ENCODE measurements around the gene SYT9.

SYT9 gene

GRCh38 chr11:7251836-7252682 lies at the start of gene SYT9:
TSS of gene SYT9 (plus strand) at chr11:7251904. CDS start at chr11:7252187, 283 bp downstream.
- peak; percentile 47 for DNase-seq (ENCODE audit: low read depth)

- DNase-seq (ENCODE audit: low read depth) = no peak
Observed at GRCh38 chr11:7202412-7202811, 49.3 kb upstream of the SYT9 start.

GRCh38 chr11:7204778-7205177 lies 46.9 kb upstream of the SYT9 start:
- DNase-seq (ENCODE audit: low read depth) = peak; percentile 81

GRCh38 chr11:7208391-7208790 lies 43.3 kb upstream of the SYT9 start:
- no peak for DNase-seq (ENCODE audit: low read depth)

GRCh38 chr11:7219491-7219890 lies 32.2 kb upstream of the SYT9 start:
- no peak for DNase-seq (ENCODE audit: low read depth)

GRCh38 chr11:7220636-7221035 lies 31.1 kb upstream of the SYT9 start:
- DNase-seq (ENCODE audit: low read depth) = peak; percentile 48

- DNase-seq (ENCODE audit: low read depth) = no peak
Observed at GRCh38 chr11:7222619-7223018, 29.1 kb upstream of the SYT9 start.

- DNase-seq (ENCODE audit: low read depth) = no peak
Observed at GRCh38 chr11:7239877-7240276, 11.8 kb upstream of the SYT9 start.

GRCh38 chr11:7245341-7245740 lies 6.4 kb upstream of the SYT9 start:
- DNase-seq (ENCODE audit: low read depth) = no peak

- DNase-seq (ENCODE audit: low read depth) = peak; percentile 78
Observed at GRCh38 chr11:7246179-7246578, 5.5 kb upstream of the SYT9 start.

GRCh38 chr11:7250166-7250565 lies 1.5 kb upstream of the SYT9 start:
- no peak for DNase-seq (ENCODE audit: low read depth)

GRCh38 chr11:7251487-7251835 lies 243 bp upstream of the SYT9 start:
- DNase-seq (ENCODE audit: low read depth) = no peak

- no peak for DNase-seq (ENCODE audit: low read depth)
Observed at GRCh38 chr11:7252683-7253213, 1.0 kb downstream of the SYT9 start.

GRCh38 chr11:7253800-7254199 lies 2.1 kb downstream of the SYT9 start:
- DNase-seq (ENCODE audit: low read depth) = no peak

- no peak for DNase-seq (ENCODE audit: low read depth)
Observed at GRCh38 chr11:7254731-7255291, 3.1 kb downstream of the SYT9 start.

- no peak for DNase-seq (ENCODE audit: low read depth)
Observed at GRCh38 chr11:7256943-7257342, 5.2 kb downstream of the SYT9 start.

- DNase-seq (ENCODE audit: low read depth) = no peak
Observed at GRCh38 chr11:7257724-7258123, 6.0 kb downstream of the SYT9 start.

GRCh38 chr11:7261578-7261977 lies 9.9 kb downstream of the SYT9 start:
- DNase-seq (ENCODE audit: low read depth) = no peak

- DNase-seq (ENCODE audit: low read depth) = no peak
Observed at GRCh38 chr11:7262672-7263071, 11.0 kb downstream of the SYT9 start.

GRCh38 chr11:7263842-7264241 lies 12.1 kb downstream of the SYT9 start:
- DNase-seq (ENCODE audit: low read depth) = no peak

GRCh38 chr11:7268758-7269157 lies 17.1 kb downstream of the SYT9 start:
- no peak for DNase-seq (ENCODE audit: low read depth)

- DNase-seq (ENCODE audit: low read depth) = no peak
Observed at GRCh38 chr11:7270233-7270865, 18.6 kb downstream of the SYT9 start.

- DNase-seq (ENCODE audit: low read depth) = no peak
Observed at GRCh38 chr11:7272373-7272772, 20.7 kb downstream of the SYT9 start.

Data from ELR (cell line).